ENCODE measurements around the gene LARP1B.

The LARP1B gene

GRCh38 chr4:128232719-128233118 lies 171.6 kb downstream of the LARP1B start (continued):
- no peak for TF ChIP-seq PATZ1 (CRISPR knock-in tag; IDR thresholded peaks at IDR 0.05; ENCODE audit: borderline replicate concordance)
- no peak for TF ChIP-seq ZFP3 (CRISPR knock-in tag; IDR thresholded peaks at IDR 0.05)
- no peak for TF ChIP-seq ZFP30 (CRISPR knock-in tag; IDR thresholded peaks at IDR 0.05)
- TF ChIP-seq SNAI2 (CRISPR knock-in tag; IDR thresholded peaks at IDR 0.05), result no peak
- no peak for TF ChIP-seq PPARA (CRISPR knock-in tag; IDR thresholded peaks at IDR 0.05; ENCODE audit: borderline replicate concordance)
- no peak for TF ChIP-seq ZNF70 (CRISPR knock-in tag; IDR thresholded peaks at IDR 0.05)
- TF ChIP-seq ISL1 (CRISPR knock-in tag; IDR thresholded peaks at IDR 0.05), result no peak

GRCh38 chr4:128234836-128235235 lies 173.7 kb downstream of the LARP1B start:
- no peak for ATAC-seq
- TF ChIP-seq BACH2 (CRISPR knock-in tag; IDR thresholded peaks at IDR 0.05; ENCODE audit: borderline replicate concordance) (no peak), TCF4 (CRISPR knock-in tag; IDR thresholded peaks at IDR 0.05; ENCODE audit: borderline replicate concordance) (no peak), GLIS3 (CRISPR knock-in tag; IDR thresholded peaks at IDR 0.05) (no peak), SNAI2 (CRISPR knock-in tag; IDR thresholded peaks at IDR 0.05) (no peak), TOX (CRISPR knock-in tag; IDR thresholded peaks at IDR 0.05; ENCODE audit: borderline replicate concordance) (no peak)

- no peak for ATAC-seq
- TF ChIP-seq PATZ1 (CRISPR knock-in tag; IDR thresholded peaks at IDR 0.05; ENCODE audit: borderline replicate concordance), result no peak
- TF ChIP-seq PPARA (CRISPR knock-in tag; IDR thresholded peaks at IDR 0.05; ENCODE audit: borderline replicate concordance), result no peak
- no peak for TF ChIP-seq TSHZ2 (CRISPR knock-in tag; IDR thresholded peaks at IDR 0.05)
- TF ChIP-seq ZFP30 (CRISPR knock-in tag; IDR thresholded peaks at IDR 0.05), result no peak
- no peak for TF ChIP-seq SNAI2 (CRISPR knock-in tag; IDR thresholded peaks at IDR 0.05)
- no peak for TF ChIP-seq ESRRG (CRISPR knock-in tag; IDR thresholded peaks at IDR 0.05)
- no peak for TF ChIP-seq CREB5 (CRISPR knock-in tag; IDR thresholded peaks at IDR 0.05; ENCODE audit: low read depth)
- no peak for TF ChIP-seq GLIS3 (CRISPR knock-in tag; IDR thresholded peaks at IDR 0.05)
- TF ChIP-seq TCF4 (CRISPR knock-in tag; IDR thresholded peaks at IDR 0.05; ENCODE audit: borderline replicate concordance), result no peak
- TF ChIP-seq CSRNP3 (CRISPR knock-in tag; IDR thresholded peaks at IDR 0.05), result no peak
- TF ChIP-seq POU6F1 (CRISPR knock-in tag; IDR thresholded peaks at IDR 0.05; ENCODE audit: borderline replicate concordance, low read depth), result no peak
- no peak for TF ChIP-seq ZC3H10 (CRISPR knock-in tag; IDR thresholded peaks at IDR 0.05)
- no peak for TF ChIP-seq TOX (CRISPR knock-in tag; IDR thresholded peaks at IDR 0.05; ENCODE audit: borderline replicate concordance)
- TF ChIP-seq BACH2 (CRISPR knock-in tag; IDR thresholded peaks at IDR 0.05; ENCODE audit: borderline replicate concordance), result no peak
- no peak for TF ChIP-seq OSR1 (CRISPR knock-in tag; IDR thresholded peaks at IDR 0.05)
- no peak for TF ChIP-seq RARB (CRISPR knock-in tag; IDR thresholded peaks at IDR 0.05)
- TF ChIP-seq ISL1 (CRISPR knock-in tag; IDR thresholded peaks at IDR 0.05), result no peak
Measured at GRCh38 chr4:128241019-128241418, 179.9 kb downstream of the LARP1B start.

Data from SK-N-SH treated with all-trans-retinoic acid at 6 μM for 48 hours (cell line).